Measurements from ENCODE around the gene BICD1.

DNA sequence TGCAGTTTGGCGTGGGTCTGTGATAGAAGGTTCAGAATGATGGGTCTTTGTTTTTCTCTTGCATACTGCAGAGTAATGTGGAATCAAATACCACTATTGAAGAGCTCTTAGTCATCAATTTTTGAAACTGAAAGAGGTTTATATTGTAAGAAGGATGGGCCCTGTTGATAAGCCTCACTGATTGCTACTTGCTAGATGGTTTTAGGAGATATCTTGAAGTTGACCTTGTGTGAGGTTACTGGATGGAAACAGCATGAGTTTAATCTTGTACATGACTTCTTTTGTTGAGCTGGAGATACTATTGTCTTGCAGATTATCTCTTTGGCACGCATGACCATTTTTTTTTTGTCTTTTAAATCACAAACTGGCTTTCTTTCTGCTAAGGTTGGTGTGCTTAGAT is 13.8 kb downstream of the BICD1 start:
- TF ChIP-seq POLR2AphosphoS5 (IDR thresholded peaks at IDR 0.05; ENCODE audit: low read depth, low read length) = no peak
- no peak for TF ChIP-seq POLR2A (IDR thresholded peaks at IDR 0.05; ENCODE audit: low read depth, low read length)
- no peak for TF ChIP-seq TAF1 (IDR thresholded peaks at IDR 0.05; ENCODE audit: borderline replicate concordance, low read depth, low read length)

Data from GM12892 (cell line).